ENCODE data around the gene KHDRBS1. TPM values are rescaled to one million over a fixed set of nuclear protein-coding genes. Genes with fewer than 3 reads are reported as not detected.
A peak's percentile ranks its signal among the peaks of the same experiment; 100 is the strongest.
"Not testable (repeated sequence)": the region's sequence is repeated elsewhere in the genome, so short reads cannot be mapped to it uniquely, and the experiment has no call there.

Gene KHDRBS1
- total RNA-seq, 1 experiment from 2014 or later: 267 TPM

- Histone ChIP-seq H4K91ac (ENCODE audit: insufficient read length, low read depth, low read length) (no peak overlapping the region), H3K23ac (ENCODE audit: insufficient read length, low read depth, low read length) (no peak overlapping the region), H4K20me1 (ENCODE audit: control insufficient read depth, insufficient read depth, insufficient read length) (no peaks in the 10 kb centered on the region), H3K9ac (ENCODE audit: extremely low read depth, insufficient read length, low read length) (no peak overlapping the region), H3K18ac (ENCODE audit: insufficient read length, low read depth, low read length) (no peak overlapping the region), H3K23me2 (ENCODE audit: insufficient read length, low read depth, low read length, poor library complexity, severe bottlenecking) (no peaks in the 10 kb centered on the region), H2BK12ac (ENCODE audit: insufficient read length, low read depth, low read length) (no peak overlapping the region), H4K8ac (replicated peaks; ENCODE audit: insufficient read length, low read depth, low read length) (no peak overlapping the region), H3K79me1 (ENCODE audit: insufficient read depth, low read depth, low read length, poor library complexity, severe bottlenecking) (no peaks in the 10 kb centered on the region), H2AFZ (ENCODE audit: low read length) (no peak overlapping the region), H2BK15ac (ENCODE audit: low read depth, low read length) (no peak overlapping the region), H3K56ac (ENCODE audit: insufficient read length, low read depth, low read length) (no peak overlapping the region), H3K79me2 (ENCODE audit: insufficient read depth, low read length) (peaks cover 77% of the 10 kb centered on the region), H3K4ac (ENCODE audit: low read depth, low read length) (no peak overlapping the region), H3K27me3 (ENCODE audit: insufficient read depth, low read length) (no peaks in the 10 kb centered on the region), H2BK20ac (ENCODE audit: low read depth, low read length, poor library complexity, severe bottlenecking) (no peak overlapping the region), H3K4me1 (ENCODE audit: insufficient read depth, low read length) (no peaks in the 10 kb centered on the region; the same call in 1 of the 2 replicates), H2AK5ac (ENCODE audit: insufficient read length, low read length) (no peak overlapping the region), H4K5ac (ENCODE audit: insufficient read length, low read depth, low read length) (no peak overlapping the region), H3K27ac (ENCODE audit: insufficient read length, low read depth, low read length) (no peak overlapping the region), H3T11ph (ENCODE audit: low read length) (no peak overlapping the region), H2BK120ac (ENCODE audit: low read depth, low read length, poor library complexity, severe bottlenecking) (no peak overlapping the region), H3K9me3 (ENCODE audit: control insufficient read depth, low read depth, low read length) (no peaks in the 10 kb centered on the region), H3K4me2 (ENCODE audit: insufficient read depth, insufficient read length, low read length) (no peak overlapping the region), H2BK5ac (ENCODE audit: insufficient read length, low read length) (no peak overlapping the region), H3K14ac (ENCODE audit: insufficient read depth, low read length) (no peak overlapping the region)
- Mint-ChIP-seq H3K4me1 (peaks cover 14 to 16% of the 10 kb centered on the region in 2 experiments), H3K9me3 (no peaks in the 10 kb centered on the region), H3K4me3 (no peak overlapping the region), H3K27me3 (ENCODE audit: low read depth) (no peaks in the 10 kb centered on the region), H3K27ac (0 out of 7 replicates have a peak overlapping the region, but pooled peaks of 2 of the 3 experiments have one; percentile 49 to 70), H3K36me3 (ENCODE audit: insufficient read depth in 1 of 3, low read depth in 3 of 3) (peaks cover 17 to 40% (median 39%) of the 10 kb centered on the region in 3 experiments)
- WGBS (ENCODE audit: extremely low coverage, insufficient read length, low lambda C conversion rate): no CpG with 5 or more reads among the region's 6 CpGs
- no peak for DNase-seq
- no peak for TF ChIP-seq CTCF (conservative IDR thresholded peaks at IDR 0.05)
Measured at GRCh38 chr1:32020339-32020738, 6.7 kb downstream of the KHDRBS1 start.

GRCh38 chr1:32021574-32022018 is 7.9 kb downstream of the KHDRBS1 start:
- not testable (repeated sequence) for H2AFZ ChIP-seq (ENCODE audit: low read length); DNase-seq; H3K9ac ChIP-seq (ENCODE audit: extremely low read depth, insufficient read length, low read length); H3K18ac ChIP-seq (ENCODE audit: insufficient read length, low read depth, low read length); H3K27me3 Mint-ChIP-seq (ENCODE audit: low read depth); H4K5ac ChIP-seq (ENCODE audit: insufficient read length, low read depth, low read length); H3K23me2 ChIP-seq (ENCODE audit: insufficient read length, low read depth, low read length, poor library complexity, severe bottlenecking); H2BK120ac ChIP-seq (ENCODE audit: low read depth, low read length, poor library complexity, severe bottlenecking); H2BK20ac ChIP-seq (ENCODE audit: low read depth, low read length, poor library complexity, severe bottlenecking); H2BK15ac ChIP-seq (ENCODE audit: low read depth, low read length); H3K27me3 ChIP-seq (ENCODE audit: insufficient read depth, low read length); H3K27ac Mint-ChIP-seq; H3K27ac ChIP-seq (ENCODE audit: insufficient read length, low read depth, low read length); H2BK5ac ChIP-seq (ENCODE audit: insufficient read length, low read length); H3K79me1 ChIP-seq (ENCODE audit: insufficient read depth, low read depth, low read length, poor library complexity, severe bottlenecking); H4K91ac ChIP-seq (ENCODE audit: insufficient read length, low read depth, low read length); H3K9me3 Mint-ChIP-seq; H2BK12ac ChIP-seq (ENCODE audit: insufficient read length, low read depth, low read length); H3K4ac ChIP-seq (ENCODE audit: low read depth, low read length); H4K20me1 ChIP-seq (ENCODE audit: control insufficient read depth, insufficient read depth, insufficient read length); H3K23ac ChIP-seq (ENCODE audit: insufficient read length, low read depth, low read length); H3K14ac ChIP-seq (ENCODE audit: insufficient read depth, low read length); H3K4me1 ChIP-seq (ENCODE audit: insufficient read depth, low read length); H3K4me3 Mint-ChIP-seq; H4K8ac ChIP-seq (replicated peaks; ENCODE audit: insufficient read length, low read depth, low read length); H3K4me2 ChIP-seq (ENCODE audit: insufficient read depth, insufficient read length, low read length); H3K9me3 ChIP-seq (ENCODE audit: control insufficient read depth, low read depth, low read length); H3T11ph ChIP-seq (ENCODE audit: low read length); H3K4me1 Mint-ChIP-seq; H2AK5ac ChIP-seq (ENCODE audit: insufficient read length, low read length); H3K56ac ChIP-seq (ENCODE audit: insufficient read length, low read depth, low read length)
- no CpG with 5 or more reads among the region's 8 CpGs for WGBS (ENCODE audit: extremely low coverage, insufficient read length, low lambda C conversion rate)
- H3K79me2 ChIP-seq (ENCODE audit: insufficient read depth, low read length): peaks cover 77% of the 10 kb centered on the region
- H3K36me3 Mint-ChIP-seq (ENCODE audit: insufficient read depth in 1 of 3, low read depth in 3 of 3): peaks cover 11 to 32% (median 27%) of the 10 kb centered on the region in 3 experiments

All from H9 (cell line).